Thoracic aorta (tissue), 2 donors: ENCODE measurements around the gene MAPK4. TPM values are rescaled to one million over a fixed set of nuclear protein-coding genes. Genes with fewer than 3 reads are reported as not detected.

ENCODE experiments used
- ATAC-seq: fragments of 150-250 bp; one replicate; pipeline ENCODE4 v1.8.0; 2017; ENCODE audit warnings: low read depth; ENCODE audit not compliant: insufficient number of reproducible peaks, low FRiP score
- DNase-seq: peaks from one replicate; pipeline ENCODE4 v3.0.0-alpha.2; 2020; ENCODE audit warnings: low spot score
- H3K27ac ChIP-seq, 2 donors: fragments of 200-600 bp; sonication (generic); 1 replicate in 1 of 2; 2 replicates in 1 of 2; pipeline ENCODE4 v1.5.1; 2016; ENCODE audit warnings: mild to moderate bottlenecking in 2 of 2, moderate library complexity in 2 of 2
- H3K27me3 ChIP-seq: fragments of 200-600 bp; sonication (generic); replicated peaks from 2 replicates; pipeline ENCODE4 v1.6.0; 2016; ENCODE audit warnings: mild to moderate bottlenecking; ENCODE audit not compliant: insufficient read depth
- H3K36me3 ChIP-seq: fragments of 200-600 bp; sonication (generic); one replicate; pipeline ENCODE4 v1.5.1; 2016
- H3K4me1 ChIP-seq, 2 donors: fragments of 200-600 bp; sonication (generic); 1 replicate in 1 of 2; 2 replicates in 1 of 2; pipeline versions ENCODE4 v1.5.1 to v1.6.0; 2016; ENCODE audit warnings: low read depth in 2 of 2, mild to moderate bottlenecking in 1 of 2; ENCODE audit not compliant: control insufficient read depth in 1 of 2
- H3K4me3 ChIP-seq: fragments of 200-600 bp; sonication (generic); 2 replicates; pipeline ENCODE4 v1.5.1; 2016; ENCODE audit warnings: mild to moderate bottlenecking
- H3K9me3 ChIP-seq: fragments of 200-600 bp; sonication (generic); 2 replicates; pipeline ENCODE4 v1.5.1; 2016
- CTCF ChIP-seq: fragments of 200-600 bp; sonication (generic); IDR thresholded peaks from one replicate; pipeline ENCODE4 v1.5.1; 2019; ENCODE audit warnings: antibody characterized with exemption
- total RNA-seq, 2 donors: library from RNA; depleted of rRNA; stranded (reverse); fragments of >200 nt; gene quantifications; one replicate each; pipeline versions ENCODE4 v1.1.0 to v1.2.3, GENCODE V29; 2016

The MAPK4 gene
- total RNA-seq, 2 donors from 2014 or later = 1.5 to 4.0 TPM

- no peak for DNase-seq
- Histone ChIP-seq H3K4me3 (no peak overlapping the region), H3K27me3 (no peaks in the 10 kb centered on the region), H3K9me3 (no peaks in the 10 kb centered on the region), H3K4me1 (no peaks in the 10 kb centered on the region), H3K36me3 (no peaks in the 10 kb centered on the region), H3K27ac (no peak overlapping the region)
- ATAC-seq = no peak
- TF ChIP-seq CTCF = no peak
These were observed 114.6 kb downstream of the MAPK4 start for GRCh38 chr18:50674307-50674980.

GRCh38 chr18:50675043-50675442 is 115.2 kb downstream of the MAPK4 start:
- no peak for TF ChIP-seq CTCF
- Histone ChIP-seq H3K27ac (no peak overlapping the region), H3K9me3 (no peaks in the 10 kb centered on the region), H3K27me3 (no peaks in the 10 kb centered on the region), H3K36me3 (no peaks in the 10 kb centered on the region), H3K4me3 (no peak overlapping the region), H3K4me1 (no peaks in the 10 kb centered on the region)
- DNase-seq (no peak), ATAC-seq (no peak)

GRCh38 chr18:50678651-50679050 is 118.8 kb downstream of the MAPK4 start:
- no peak overlapping the region for H3K27ac ChIP-seq
- no peaks in the 10 kb centered on the region for H3K27me3 ChIP-seq
- H3K9me3 ChIP-seq = no peaks in the 10 kb centered on the region
- no peak for TF ChIP-seq CTCF
- DNase-seq (no peak), ATAC-seq (no peak)
- no peak overlapping the region for H3K4me3 ChIP-seq
- no peaks in the 10 kb centered on the region for H3K36me3 ChIP-seq
- no peaks in the 10 kb centered on the region for H3K4me1 ChIP-seq

GRCh38 chr18:50679056-50679455 is 119.2 kb downstream of the MAPK4 start:
- Histone ChIP-seq H3K27ac (no peak overlapping the region), H3K4me1 (no peaks in the 10 kb centered on the region), H3K9me3 (no peaks in the 10 kb centered on the region), H3K27me3 (no peaks in the 10 kb centered on the region), H3K4me3 (no peak overlapping the region), H3K36me3 (no peaks in the 10 kb centered on the region)
- TF ChIP-seq CTCF = no peak
- ATAC-seq = no peak
- DNase-seq = no peak

GRCh38 chr18:50679656-50680055 is 119.8 kb downstream of the MAPK4 start:
- H3K4me3 ChIP-seq = no peak overlapping the region
- TF ChIP-seq CTCF = no peak
- H3K9me3 ChIP-seq = no peaks in the 10 kb centered on the region
- no peaks in the 10 kb centered on the region for H3K27me3 ChIP-seq
- H3K36me3 ChIP-seq = no peaks in the 10 kb centered on the region
- H3K27ac ChIP-seq = no peak overlapping the region
- ATAC-seq = no peak
- no peaks in the 10 kb centered on the region for H3K4me1 ChIP-seq
- no peak for DNase-seq
